OCI-LY7 (cell line): ENCODE results near the gene RECK. TPM values are rescaled to one million over a fixed set of nuclear protein-coding genes. Genes with fewer than 3 reads are reported as not detected.

ENCODE experiments used
- BruUV-seq: library from RNA; stranded (reverse); fragments of 400-500 nt; replicated peaks from 2 replicates; lab custom pipeline; 2021; lab: Mats Ljungman, UMichigan
- CTCF ChIA-PET: fragments of 300-600 bp; sonication (Branson Sonifier 250); formaldehyde crosslinking; loops from one replicate; lab custom pipeline; 2022; ENCODE audit warnings: antibody characterized with exemption; ENCODE audit not compliant: unreplicated experiment; lab: Charles Lee
- POLR2A ChIA-PET: fragments of 300-600 bp; sonication (Branson Sonifier 250); formaldehyde crosslinking; loops from one replicate; lab custom pipeline; 2022; ENCODE audit warnings: antibody characterized with exemption; lab: Charles Lee
- DNase-seq: peaks from one replicate; pipeline ENCODE4 v3.0.0-alpha.2; 2015; ENCODE audit warnings: low spot score
- H2AFZ ChIP-seq: fragments of 200-600 bp; sonication (generic), shearing (Covaris generic); 2 replicates; pipeline ENCODE4 v1.6.1; 2014; ENCODE audit warnings: mild to moderate bottlenecking, antibody characterized with exemption, low read length, moderate library complexity
- H3K27ac ChIP-seq: fragments of 200-600 bp; sonication (generic); 2 replicates; pipeline ENCODE4 v1.5.1; 2014; ENCODE audit warnings: mixed run types, low read depth, mild to moderate bottlenecking, moderate library complexity, low read length, inconsistent platforms; ENCODE audit not compliant: poor library complexity, severe bottlenecking
- H3K36me3 ChIP-seq: fragments of 200-600 bp; sonication (generic); 2 replicates; pipeline ENCODE4 v1.6.1; 2014; ENCODE audit warnings: mild to moderate bottlenecking, antibody characterized with exemption, low read length, moderate library complexity, mixed read lengths; ENCODE audit not compliant: insufficient read depth
- H3K4me1 ChIP-seq: fragments of 200-600 bp; sonication (generic); 2 replicates; pipeline ENCODE4 v1.5.1; 2014; ENCODE audit warnings: mild to moderate bottlenecking, low read length; ENCODE audit not compliant: insufficient read depth, poor library complexity, severe bottlenecking
- H3K4me2 ChIP-seq: fragments of 200-600 bp; sonication (generic); 2 replicates; pipeline ENCODE4 v1.6.1; 2014; ENCODE audit warnings: mild to moderate bottlenecking, low read length
- H3K4me3 ChIP-seq: fragments of 200-600 bp; sonication (generic); 2 replicates; pipeline ENCODE4 v1.5.1; 2014; ENCODE audit warnings: mild to moderate bottlenecking, low read depth, low read length; ENCODE audit not compliant: poor library complexity, severe bottlenecking
- H3K79me2 ChIP-seq: fragments of 200-600 bp; sonication (generic); 2 replicates; pipeline ENCODE4 v1.6.1; 2016; ENCODE audit warnings: low read depth, mild to moderate bottlenecking, low read length, moderate library complexity, mixed read lengths; ENCODE audit not compliant: insufficient read depth
- H3K9me2 ChIP-seq: fragments of 200-600 bp; sonication (generic); 2 replicates; pipeline ENCODE4 v1.6.1; 2016; ENCODE audit warnings: mild to moderate bottlenecking, low read length, mixed read lengths; ENCODE audit not compliant: insufficient read depth
- H3K9me3 ChIP-seq: fragments of 200-600 bp; sonication (generic); 2 replicates; pipeline ENCODE4 v1.6.1; 2014; ENCODE audit warnings: mild to moderate bottlenecking, mixed run types, low read length, mixed read lengths
- H4K20me1 ChIP-seq: fragments of 200-600 bp; sonication (generic); 2 replicates; pipeline ENCODE4 v1.6.1; 2014; ENCODE audit warnings: mild to moderate bottlenecking, antibody characterized with exemption, low read length, moderate library complexity, mixed read lengths; ENCODE audit not compliant: insufficient read depth
- EZH2phosphoT487 ChIP-seq: fragments of 200-600 bp; sonication (generic); IDR thresholded peaks from 2 replicates; pipeline ENCODE4 v1.6.1; 2018; ENCODE audit warnings: low read depth, borderline replicate concordance, mild to moderate bottlenecking, mixed run types, antibody characterized with exemption, low read length, moderate library complexity, mixed read lengths
- intact Hi-C: fragments of 100-400 bp; cut with micrococcal nuclease; formaldehyde crosslinking; loops from one replicate; pipeline ENCODE4 v1.10.0; 2022; ENCODE audit not compliant: unreplicated experiment
- total RNA-seq, 2 experiments: library from RNA; depleted of rRNA in 1 of 2; stranded (reverse); fragments of >200 nt in 1 of 2; shearing (Covaris generic) in 1 of 2; gene quantifications; 2 replicates each; pipeline ENCODE4 v1.2.3, GENCODE V29; 2014 to 2022
- TF ChIP-seq, protein P1 (sequence below): fragments of 200-600 bp; sonication (generic); conservative IDR thresholded peaks from 2 replicates; pipeline ENCODE4 v1.5.1; 2014; ENCODE audit warnings: mild to moderate bottlenecking, antibody characterized with exemption, low read length, moderate library complexity, mixed read lengths

Gene RECK
- total RNA-seq, 2 experiments from 2014 or later, result 3.0 to 6.5 TPM

DNA sequence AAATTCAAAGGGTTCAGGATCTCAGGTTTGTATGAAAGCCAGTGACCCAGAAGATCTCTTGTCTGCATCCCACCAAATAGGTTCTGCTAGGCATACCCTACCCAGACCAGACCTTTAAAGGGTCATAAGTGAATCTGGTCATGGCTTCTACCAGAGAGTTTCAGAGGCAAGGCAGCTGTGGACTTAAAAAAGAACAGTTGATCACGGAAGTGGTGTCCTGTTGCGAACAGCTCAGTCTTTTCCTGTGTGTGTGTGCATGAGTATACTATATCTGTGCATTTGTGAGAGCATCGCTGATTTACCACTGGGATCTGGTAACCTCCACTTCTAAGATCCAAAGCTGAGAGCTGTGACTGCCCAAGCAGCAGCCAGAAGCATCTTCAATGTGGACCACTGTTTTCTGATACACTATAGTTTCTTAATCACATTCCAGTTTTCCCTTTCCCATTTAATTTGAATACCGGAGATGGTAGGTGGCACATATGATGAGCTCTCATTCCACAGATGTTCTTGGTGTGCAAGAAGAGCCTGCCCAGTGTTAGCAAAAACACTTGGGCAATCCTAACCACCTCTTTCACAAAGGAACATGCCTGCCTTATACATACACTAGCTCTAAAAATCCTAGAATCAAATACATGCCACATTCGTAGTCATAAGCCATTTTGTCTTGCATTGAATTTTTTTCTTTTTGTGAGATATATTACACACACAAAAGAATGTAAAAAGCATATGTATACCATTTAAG is 42.6 kb upstream of the RECK start:
- DNase-seq, result no peak
- POLR2A ChIA-PET, result interaction anchor here (0.5 to 2.9 kb wide), 4 partner anchors 10 to 1882 kb away, joined by 3 to 10 read pairs (median 5); no protein-coding TSS in a partner anchor
- H3K79me2 ChIP-seq, result no peaks in the 10 kb centered on the region
- no peak overlapping the region for H3K27ac ChIP-seq
- CTCF ChIA-PET, result no interaction called here
- no TSS peak for BruUV-seq
- no peaks in the 10 kb centered on the region for H3K4me1 ChIP-seq
- no peaks in the 10 kb centered on the region for H4K20me1 ChIP-seq
- no peak overlapping the region for H2AFZ ChIP-seq
- H3K9me3 ChIP-seq, result no peaks in the 10 kb centered on the region
- intact Hi-C loops, result no loop called here
- no peaks in the 10 kb centered on the region for H3K36me3 ChIP-seq
- TF ChIP-seq, protein P1, sequence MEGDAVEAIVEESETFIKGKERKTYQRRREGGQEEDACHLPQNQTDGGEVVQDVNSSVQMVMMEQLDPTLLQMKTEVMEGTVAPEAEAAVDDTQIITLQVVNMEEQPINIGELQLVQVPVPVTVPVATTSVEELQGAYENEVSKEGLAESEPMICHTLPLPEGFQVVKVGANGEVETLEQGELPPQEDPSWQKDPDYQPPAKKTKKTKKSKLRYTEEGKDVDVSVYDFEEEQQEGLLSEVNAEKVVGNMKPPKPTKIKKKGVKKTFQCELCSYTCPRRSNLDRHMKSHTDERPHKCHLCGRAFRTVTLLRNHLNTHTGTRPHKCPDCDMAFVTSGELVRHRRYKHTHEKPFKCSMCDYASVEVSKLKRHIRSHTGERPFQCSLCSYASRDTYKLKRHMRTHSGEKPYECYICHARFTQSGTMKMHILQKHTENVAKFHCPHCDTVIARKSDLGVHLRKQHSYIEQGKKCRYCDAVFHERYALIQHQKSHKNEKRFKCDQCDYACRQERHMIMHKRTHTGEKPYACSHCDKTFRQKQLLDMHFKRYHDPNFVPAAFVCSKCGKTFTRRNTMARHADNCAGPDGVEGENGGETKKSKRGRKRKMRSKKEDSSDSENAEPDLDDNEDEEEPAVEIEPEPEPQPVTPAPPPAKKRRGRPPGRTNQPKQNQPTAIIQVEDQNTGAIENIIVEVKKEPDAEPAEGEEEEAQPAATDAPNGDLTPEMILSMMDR, result no peak
- no peak for TF ChIP-seq EZH2phosphoT487
- no peaks in the 10 kb centered on the region for H3K9me2 ChIP-seq
- no peak overlapping the region for H3K4me2 ChIP-seq
- H3K4me3 ChIP-seq, result no peak overlapping the region

GRCh38 chr9:35994959-35995358 is 41.8 kb upstream of the RECK start:
- no peak for DNase-seq
- H2AFZ ChIP-seq, result no peak overlapping the region
- H3K9me3 ChIP-seq, result no peaks in the 10 kb centered on the region
- no peaks in the 10 kb centered on the region for H4K20me1 ChIP-seq
- CTCF ChIA-PET, result interaction anchor here (1.6 kb wide), 1 partner anchor 18 kb away, joined by 4 read pairs; no protein-coding TSS in a partner anchor
- no peaks in the 10 kb centered on the region for H3K4me1 ChIP-seq
- intact Hi-C loops, result no loop called here
- POLR2A ChIA-PET, result interaction anchor here (0.5 to 2.9 kb wide), 5 partner anchors 11 to 1078 kb away, joined by 3 to 10 read pairs (median 5); no protein-coding TSS in a partner anchor
- H3K79me2 ChIP-seq, result no peaks in the 10 kb centered on the region
- no peaks in the 10 kb centered on the region for H3K9me2 ChIP-seq
- BruUV-seq, result no TSS peak
- H3K27ac ChIP-seq, result no peak overlapping the region
- no peak overlapping the region for H3K4me3 ChIP-seq
- no peaks in the 10 kb centered on the region for H3K36me3 ChIP-seq
- H3K4me2 ChIP-seq, result no peak overlapping the region
- TF ChIP-seq, protein P1, result no peak
- TF ChIP-seq EZH2phosphoT487, result no peak
